Measurements from ENCODE around the gene SLC4A2.

DNA sequence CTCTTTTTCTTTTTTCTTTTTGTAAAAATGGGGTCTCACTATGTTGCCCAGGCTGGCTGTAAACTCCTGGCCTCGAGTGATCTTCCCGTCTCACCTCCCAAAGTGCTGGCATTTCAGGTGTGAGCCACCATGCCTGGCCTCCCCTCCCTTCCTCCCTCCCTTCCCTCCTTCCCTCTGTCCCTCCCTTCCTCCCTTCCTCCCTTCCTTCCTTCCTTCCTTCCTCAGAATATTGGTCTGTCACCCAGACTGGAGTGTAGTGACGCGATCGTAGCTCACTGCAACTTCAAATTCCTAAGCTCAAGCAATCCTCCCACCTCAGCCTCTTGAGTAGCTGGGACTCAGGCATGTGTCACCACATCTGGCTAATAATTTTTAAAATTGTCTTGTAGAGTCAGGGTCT lies 35.3 kb downstream of the SLC4A2 start:
- TF ChIP-seq GATA2 (IDR thresholded peaks at IDR 0.05; ENCODE audit: low read depth, low read length) (no peak), GATA3 (IDR thresholded peaks at IDR 0.05; ENCODE audit: low read depth, low read length) (no peak)
